AG09309 (cell line): ENCODE measurements around the gene KCNIP3.
A peak's percentile ranks its signal among the peaks of the same experiment; 100 is the strongest.

Experiments
- DNase-seq: peaks from one replicate; pipeline ENCODE4 v3.0.0-alpha.2; 2010; ENCODE audit warnings: low read depth
- H3K4me3 ChIP-seq: 2 replicates; pipeline ENCODE4 v1.5.1; 2011; ENCODE audit warnings: mild to moderate bottlenecking, low read depth, low read length, moderate library complexity; ENCODE audit not compliant: control insufficient read depth
- TF ChIP-seq, protein P1 (sequence below): IDR thresholded peaks from 2 replicates; pipeline ENCODE4 v1.5.1; 2011; ENCODE audit warnings: mild to moderate bottlenecking, low read depth, low read length, inconsistent platforms; ENCODE audit not compliant: insufficient read depth, control insufficient read depth; ENCODE audit errors: missing control alignments

The KCNIP3 gene

DNA sequence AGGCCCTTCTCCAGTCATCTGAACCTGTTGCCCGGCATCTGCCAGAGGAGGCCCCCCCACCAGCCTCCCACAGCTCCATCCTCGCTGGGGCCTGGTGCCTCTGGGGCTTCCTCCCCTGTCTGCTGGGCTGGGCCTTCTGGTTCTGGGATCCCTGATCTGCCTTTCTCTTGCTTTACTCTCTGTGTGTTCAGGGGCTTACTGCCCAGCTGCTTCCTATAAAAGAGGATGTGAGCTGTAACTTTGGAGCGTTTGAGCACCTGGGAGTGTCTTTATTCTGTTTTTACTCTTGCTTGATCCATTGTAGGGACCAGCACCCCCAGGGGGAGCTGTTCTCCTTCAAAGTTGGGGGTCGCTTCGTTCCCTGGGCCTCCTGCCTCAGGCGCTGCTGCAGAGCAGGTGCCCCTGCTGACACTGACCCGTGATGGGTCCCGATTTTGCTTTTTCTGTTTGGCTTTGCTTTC lies 82.3 kb downstream of the KCNIP3 start:
- TF ChIP-seq, protein P1, sequence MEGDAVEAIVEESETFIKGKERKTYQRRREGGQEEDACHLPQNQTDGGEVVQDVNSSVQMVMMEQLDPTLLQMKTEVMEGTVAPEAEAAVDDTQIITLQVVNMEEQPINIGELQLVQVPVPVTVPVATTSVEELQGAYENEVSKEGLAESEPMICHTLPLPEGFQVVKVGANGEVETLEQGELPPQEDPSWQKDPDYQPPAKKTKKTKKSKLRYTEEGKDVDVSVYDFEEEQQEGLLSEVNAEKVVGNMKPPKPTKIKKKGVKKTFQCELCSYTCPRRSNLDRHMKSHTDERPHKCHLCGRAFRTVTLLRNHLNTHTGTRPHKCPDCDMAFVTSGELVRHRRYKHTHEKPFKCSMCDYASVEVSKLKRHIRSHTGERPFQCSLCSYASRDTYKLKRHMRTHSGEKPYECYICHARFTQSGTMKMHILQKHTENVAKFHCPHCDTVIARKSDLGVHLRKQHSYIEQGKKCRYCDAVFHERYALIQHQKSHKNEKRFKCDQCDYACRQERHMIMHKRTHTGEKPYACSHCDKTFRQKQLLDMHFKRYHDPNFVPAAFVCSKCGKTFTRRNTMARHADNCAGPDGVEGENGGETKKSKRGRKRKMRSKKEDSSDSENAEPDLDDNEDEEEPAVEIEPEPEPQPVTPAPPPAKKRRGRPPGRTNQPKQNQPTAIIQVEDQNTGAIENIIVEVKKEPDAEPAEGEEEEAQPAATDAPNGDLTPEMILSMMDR = peak; percentile 32
- H3K4me3 ChIP-seq = no peak overlapping the region
- no peak for DNase-seq

DNA sequence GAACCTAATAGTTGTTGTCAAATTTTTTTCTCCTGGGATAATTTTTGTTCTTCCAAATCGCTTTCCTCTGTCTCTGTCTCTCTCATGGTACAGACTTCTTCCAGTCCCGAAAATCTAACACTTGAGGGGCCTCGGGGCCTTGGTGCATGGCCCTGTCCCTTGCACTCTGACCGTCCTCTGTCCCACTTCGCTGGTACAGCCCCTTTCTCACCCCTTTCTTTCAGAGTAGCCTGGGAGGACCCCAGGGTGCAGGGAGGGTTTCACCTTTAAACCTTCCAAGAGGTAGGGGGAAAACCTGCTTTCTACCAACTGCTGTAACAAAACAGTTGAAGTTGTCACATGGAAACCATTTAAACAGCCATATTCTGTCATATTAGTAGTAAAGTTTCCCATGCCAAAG lies 83.1 kb downstream of the KCNIP3 start:
- DNase-seq = no peak
- TF ChIP-seq, protein P1 = no peak
- no peak overlapping the region for H3K4me3 ChIP-seq

DNA sequence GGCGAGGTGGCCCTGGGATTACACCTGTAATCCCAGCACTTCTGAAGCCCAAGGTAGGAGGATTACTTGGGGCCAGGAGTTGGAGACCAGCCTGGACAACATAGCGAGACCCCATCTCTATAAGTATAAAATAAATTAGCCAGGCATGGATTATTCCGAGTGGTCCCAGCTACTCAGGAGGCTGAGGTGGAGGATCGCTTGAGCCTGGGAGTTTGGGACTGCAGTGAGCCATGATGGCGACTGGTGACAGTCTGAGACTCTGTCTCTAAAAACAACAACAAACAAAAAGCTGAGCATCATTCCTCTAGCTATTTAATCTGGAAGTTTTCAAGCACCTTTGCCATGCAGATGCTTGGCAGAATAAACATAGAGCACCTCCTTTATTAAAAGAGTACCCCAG lies 83.6 kb downstream of the KCNIP3 start:
- no peak overlapping the region for H3K4me3 ChIP-seq
- TF ChIP-seq, protein P1 = no peak
- DNase-seq = no peak

DNA sequence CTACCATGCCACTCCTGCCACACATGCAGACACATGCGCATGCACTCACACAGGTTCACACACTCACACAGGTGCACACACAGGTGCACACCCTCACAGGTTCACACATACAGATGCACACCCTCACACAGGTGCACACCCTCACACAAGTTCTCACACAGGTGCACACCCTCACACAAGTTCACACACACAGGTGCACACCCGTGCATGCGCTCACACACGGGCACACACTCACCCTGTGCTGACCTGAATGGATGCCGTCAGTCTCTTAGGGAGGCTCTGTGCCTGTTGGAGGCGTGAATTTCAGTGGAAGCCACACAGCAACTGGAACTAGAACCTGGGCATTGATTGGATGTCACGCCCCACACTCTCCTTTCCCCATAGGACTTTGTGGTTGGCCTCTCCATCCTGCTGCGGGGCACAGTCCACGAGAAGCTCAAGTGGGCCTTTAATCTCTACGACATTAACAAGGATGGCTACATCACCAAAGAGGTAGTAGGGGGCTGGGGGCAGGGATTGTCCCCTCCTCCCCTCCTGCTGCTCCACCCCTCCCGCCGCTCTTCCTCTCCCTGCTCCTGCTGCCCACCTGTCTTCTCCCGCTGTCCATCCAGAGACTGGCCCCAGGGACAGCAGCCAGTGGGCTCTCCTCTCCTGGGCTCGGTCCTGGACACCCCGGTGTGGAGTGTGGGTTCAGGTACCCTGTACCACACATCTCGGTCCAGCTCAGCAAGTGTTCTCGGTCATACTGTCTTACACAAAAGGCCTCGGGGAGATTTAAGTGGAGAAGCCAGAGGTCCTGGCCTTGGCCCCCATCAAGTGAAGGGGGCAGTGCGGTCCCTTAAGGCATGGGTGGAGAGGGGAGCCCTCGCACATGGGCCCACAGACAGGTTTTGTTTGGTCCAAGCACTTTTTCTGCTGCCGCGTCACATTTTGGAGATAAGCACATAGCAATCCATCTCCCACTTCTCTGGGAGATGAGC lies 84.4 kb downstream of the KCNIP3 start:
- no peak overlapping the region for H3K4me3 ChIP-seq
- DNase-seq = no peak
- TF ChIP-seq, protein P1 = no peak

DNA sequence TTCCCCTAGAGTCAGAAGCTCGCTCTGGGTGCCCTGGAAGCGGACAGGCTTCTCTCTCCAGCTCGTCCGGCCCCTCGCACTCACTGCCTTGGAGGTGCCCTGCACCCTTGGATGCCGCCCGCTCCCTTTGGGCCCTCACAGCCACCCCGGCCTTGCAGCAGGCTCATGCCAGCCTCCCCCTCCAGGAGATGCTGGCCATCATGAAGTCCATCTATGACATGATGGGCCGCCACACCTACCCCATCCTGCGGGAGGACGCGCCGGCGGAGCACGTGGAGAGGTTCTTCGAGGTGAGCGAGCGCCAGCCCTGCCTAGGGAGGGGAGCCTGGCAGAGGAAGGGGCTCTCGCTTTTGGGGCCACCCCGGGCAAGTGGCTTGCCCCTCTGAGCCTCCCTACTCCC lies 85.0 kb downstream of the KCNIP3 start:
- TF ChIP-seq, protein P1 = no peak
- DNase-seq = no peak
- H3K4me3 ChIP-seq = no peak overlapping the region

DNA sequence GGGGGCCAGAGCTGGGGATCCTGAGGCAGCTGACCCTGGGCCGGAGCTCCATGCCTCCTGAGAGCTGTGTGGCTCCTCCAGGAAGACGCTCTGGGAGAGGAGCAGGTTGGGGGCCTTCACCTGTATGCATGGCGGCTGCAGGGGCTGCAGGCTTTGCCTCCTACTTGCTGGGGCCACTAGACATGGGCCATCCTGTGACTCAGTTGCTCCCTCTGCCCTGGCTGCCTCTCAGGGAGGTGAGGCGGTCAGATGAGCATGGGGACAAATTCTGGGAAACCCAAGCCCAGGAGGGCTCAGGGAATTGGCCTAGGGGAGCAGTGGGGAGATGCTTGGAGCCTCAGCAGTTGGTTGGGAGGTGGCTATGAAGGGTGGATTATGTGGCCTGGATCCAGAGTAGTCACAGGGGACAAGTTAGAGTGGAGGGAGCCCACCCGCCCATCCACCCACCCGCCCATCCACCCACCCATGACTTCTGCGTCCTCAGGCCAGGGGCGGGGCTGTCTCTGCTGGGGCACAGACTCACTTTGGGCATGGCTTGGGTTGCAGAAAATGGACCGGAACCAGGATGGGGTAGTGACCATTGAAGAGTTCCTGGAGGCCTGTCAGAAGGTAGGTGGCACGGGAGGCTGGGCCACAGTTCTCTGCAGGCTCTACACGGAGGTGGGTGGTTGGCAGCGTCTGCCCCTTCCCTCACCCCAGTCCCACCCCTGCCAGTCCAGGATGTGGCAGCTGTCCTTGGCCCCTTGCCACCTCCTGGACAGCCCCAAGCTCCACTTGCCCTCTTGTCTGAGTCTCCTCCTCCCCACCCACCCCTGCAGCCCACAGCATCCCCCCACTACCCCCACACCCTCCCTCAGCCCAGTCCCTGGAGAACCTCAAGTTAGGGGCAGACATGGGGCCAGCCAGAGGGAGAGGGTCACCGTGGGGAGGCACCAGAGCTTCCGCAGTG lies 85.8 kb downstream of the KCNIP3 start:
- no peak overlapping the region for H3K4me3 ChIP-seq
- TF ChIP-seq, protein P1 = no peak
- DNase-seq = no peak
